Fibroblast of skin of abdomen (primary cell): ENCODE data around the gene ADAMTS19.
A peak's percentile ranks its signal among the peaks of the same experiment; 100 is the strongest.
"Not testable (repeated sequence)": the region's sequence is repeated elsewhere in the genome, so short reads cannot be mapped to it uniquely, and the experiment has no call there.

Experiments
- DNase-seq: peaks from one replicate; pipeline ENCODE4 v3.0.0-alpha.2; 2013

Gene ADAMTS19

DNA sequence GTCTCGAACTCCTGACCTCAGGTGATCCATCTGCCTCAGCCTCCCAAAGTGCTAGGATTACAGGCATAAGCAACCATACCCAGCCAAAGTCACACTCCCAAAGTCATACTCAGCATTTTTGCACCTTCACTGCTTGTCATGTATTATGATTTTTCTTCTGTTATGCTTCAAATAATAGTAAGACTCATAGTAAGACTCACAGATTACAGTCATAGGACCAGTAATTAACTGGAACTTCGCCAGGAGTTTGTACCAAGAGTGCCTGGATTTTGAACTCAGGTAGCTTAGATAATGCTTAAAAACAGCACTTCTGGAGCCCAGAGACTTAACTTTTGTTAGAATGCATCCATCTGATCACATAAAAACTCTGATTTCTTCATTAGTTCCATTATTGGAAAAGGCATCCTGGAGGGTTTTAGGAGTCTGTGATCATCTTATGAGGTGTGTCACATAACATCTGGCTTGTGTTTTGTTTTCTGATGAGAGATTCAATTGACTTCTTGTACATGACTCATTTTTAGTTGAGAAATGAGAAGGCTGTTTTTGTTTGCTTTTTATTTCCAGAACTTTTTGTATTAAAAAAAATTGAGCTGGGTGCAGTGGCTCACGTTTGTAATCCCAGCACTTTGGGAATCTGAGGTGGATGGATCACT, 131.5 kb downstream of the ADAMTS19 start:
- peak; percentile 1 for DNase-seq

DNA sequence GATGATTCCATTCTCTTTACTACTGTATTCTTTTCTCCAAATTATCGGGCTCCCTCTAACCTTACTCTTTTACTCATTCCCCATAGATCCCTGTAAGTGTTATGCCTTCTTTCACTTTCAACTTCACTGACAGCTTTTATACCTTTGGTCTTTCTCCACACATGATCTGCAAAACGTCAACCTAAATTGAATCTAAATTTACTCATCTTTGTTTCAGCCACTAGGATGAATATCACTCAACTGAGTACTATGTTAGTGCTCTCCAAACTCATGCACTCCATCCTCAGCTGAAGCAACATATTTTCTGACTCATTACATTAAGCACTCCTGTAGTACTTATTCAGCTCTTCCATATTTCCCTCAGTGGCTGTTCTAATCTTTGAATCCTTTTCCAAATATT, 133.4 kb downstream of the ADAMTS19 start:
- DNase-seq, result peak; percentile 8

- no peak for DNase-seq
These were observed 141.5 kb downstream of the ADAMTS19 start for GRCh38 chr5:129601576-129601975.

DNA sequence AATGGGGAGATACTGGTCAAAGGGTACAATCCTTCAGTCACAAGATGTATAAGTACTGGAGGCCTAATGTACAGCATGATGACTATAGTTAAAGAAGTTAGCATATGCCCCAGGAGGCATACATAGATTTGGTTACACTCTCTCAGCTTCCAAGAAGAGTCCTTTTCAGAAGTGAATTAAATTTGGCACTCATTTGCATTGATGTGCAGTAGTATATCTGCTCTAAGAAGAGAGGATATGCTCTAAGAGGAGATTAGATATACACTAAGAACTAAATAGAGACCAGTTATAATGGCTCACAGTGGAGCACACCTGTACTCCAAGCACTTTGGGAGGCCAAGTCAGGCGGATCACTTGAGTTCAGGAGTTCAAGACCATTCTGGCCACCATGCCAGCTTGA, 148.3 kb downstream of the ADAMTS19 start:
- DNase-seq, result no peak

DNA sequence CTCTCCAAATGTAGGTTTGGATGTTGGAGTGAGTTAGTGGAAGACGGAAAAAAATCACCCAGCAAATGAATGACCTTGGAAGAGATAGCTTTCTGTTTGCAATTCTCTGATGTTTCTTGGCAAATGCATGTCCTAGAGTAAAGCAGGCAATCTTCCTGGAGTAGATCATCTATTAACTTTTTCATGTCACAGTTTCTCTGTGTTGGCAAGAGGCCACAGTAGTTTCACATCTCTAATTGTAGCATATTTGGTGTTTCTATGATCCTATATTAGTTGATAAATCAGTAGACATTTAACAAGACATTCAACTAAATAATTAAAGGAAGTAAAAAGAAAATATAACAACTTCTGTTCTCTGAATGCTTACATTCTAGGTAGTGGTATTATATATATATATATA, 149.6 kb downstream of the ADAMTS19 start:
- no peak for DNase-seq

DNA sequence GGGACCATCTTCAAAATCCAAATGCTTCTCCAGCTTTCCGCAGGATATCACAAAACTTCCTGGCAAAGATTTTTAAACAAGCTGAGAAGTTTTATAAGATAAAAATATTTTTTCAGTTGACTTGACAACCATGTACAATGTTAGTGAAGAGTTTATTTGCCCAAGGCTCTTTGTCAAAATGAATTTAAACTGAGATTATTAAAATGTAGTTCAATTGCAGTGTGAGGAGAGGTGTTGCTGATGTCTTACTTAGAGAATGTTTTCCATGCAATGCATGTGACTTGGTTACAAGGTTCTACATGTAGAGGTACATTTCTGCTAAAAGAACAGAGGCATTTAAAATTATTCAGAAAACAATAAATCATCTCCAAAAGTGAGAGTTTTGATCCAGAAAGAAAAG, 156.4 kb downstream of the ADAMTS19 start:
- no peak for DNase-seq

DNA sequence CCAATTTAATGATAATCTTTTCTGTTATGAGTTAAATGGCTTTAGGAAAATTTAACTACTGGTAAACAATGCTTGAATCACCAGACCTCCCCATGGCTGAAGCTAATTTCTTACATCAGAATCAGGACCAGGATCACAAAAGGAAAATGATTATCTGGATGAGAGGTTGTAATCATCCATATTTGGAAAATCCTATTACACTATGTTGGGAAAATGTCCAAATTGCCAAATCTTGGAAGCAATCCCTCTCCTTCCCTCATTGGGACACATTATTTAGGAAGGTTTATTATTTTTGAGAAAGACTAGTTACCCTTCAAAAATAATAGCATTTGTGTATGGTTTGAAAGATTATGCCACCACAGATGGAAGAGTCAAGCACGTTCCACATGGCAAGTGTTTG, 157.1 kb downstream of the ADAMTS19 start:
- no peak for DNase-seq

DNA sequence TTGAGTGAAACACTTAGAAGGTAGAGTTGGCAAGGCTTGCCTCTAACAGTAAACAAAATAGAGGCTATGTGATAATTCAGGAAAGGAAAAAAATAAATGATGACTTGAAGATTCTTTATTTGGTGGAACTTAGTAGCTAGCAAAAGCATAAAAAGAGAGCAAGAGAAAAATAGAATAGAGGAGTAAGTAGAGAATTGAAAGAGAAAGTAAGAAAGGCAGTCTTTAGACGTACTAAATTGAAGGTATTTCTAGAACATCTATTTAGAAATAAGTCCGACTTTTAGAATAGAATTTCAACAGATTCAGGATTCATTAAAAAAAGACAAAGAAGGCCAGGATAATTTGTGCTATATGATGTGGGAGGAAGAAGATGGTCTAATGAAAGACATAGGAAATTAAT, 159.7 kb downstream of the ADAMTS19 start:
- no peak for DNase-seq

- no peak for DNase-seq
These were observed 162.4 kb downstream of the ADAMTS19 start for GRCh38 chr5:129622531-129622930.

- DNase-seq, result no peak
These were observed 169.5 kb downstream of the ADAMTS19 start for GRCh38 chr5:129629575-129629974.

DNA sequence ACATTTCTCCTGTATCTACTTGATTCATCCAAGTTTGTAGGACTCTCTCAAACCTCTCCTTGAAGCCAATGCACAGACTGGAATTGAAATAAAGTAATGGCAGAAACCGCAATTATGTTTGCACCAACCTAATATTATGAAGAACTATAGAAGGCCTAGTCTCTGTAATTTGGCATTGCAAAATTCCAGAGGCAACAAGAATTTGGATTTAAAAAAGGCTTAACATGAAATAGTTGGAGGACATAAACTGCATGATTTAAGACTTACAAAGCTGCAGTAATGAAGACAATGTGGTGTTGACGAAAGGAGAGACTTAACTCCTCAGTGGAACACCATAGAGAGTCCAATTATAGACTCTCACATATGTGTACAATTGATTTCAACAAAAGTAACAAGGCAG, 170.0 kb downstream of the ADAMTS19 start:
- DNase-seq, result peak; percentile 60

DNA sequence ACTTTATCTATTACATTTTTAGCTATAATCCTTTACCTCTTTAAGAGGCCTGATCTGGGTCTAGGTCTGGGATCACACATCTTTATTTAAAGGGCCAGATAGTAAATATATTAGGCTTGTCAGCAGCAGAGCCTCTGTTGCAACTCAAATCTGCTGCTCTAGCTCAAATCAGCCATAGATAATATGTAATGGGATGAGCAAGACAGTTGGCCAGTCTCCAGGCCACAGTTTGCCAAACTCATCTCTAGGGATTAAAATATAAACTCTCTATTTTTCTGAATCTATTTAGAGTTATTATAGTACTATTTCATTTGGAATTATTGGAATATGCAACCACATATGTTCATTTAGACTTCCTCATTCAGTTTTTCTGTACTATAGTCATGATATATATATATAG, 171.9 kb downstream of the ADAMTS19 start:
- DNase-seq, result peak; percentile 64

DNA sequence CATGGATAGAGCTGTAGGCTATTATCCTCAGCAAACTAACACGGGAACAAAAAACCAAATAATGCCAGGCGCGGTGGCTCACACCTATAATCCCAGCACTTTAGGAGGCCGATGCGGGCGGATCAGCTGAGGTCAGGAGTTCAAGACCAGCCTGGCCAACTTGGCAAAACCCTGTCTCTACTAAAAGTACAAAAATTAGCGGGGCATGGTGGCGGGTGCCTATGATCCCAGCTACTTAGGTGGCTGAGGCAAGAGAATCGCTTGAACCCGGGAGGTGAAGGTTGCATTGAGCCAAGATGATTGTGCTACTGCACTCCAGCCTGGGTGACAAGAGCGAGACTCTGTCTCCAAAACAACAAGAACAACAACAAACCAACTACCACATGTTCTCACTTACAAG, 177.4 kb downstream of the ADAMTS19 start:
- DNase-seq, result not testable (repeated sequence)

DNA sequence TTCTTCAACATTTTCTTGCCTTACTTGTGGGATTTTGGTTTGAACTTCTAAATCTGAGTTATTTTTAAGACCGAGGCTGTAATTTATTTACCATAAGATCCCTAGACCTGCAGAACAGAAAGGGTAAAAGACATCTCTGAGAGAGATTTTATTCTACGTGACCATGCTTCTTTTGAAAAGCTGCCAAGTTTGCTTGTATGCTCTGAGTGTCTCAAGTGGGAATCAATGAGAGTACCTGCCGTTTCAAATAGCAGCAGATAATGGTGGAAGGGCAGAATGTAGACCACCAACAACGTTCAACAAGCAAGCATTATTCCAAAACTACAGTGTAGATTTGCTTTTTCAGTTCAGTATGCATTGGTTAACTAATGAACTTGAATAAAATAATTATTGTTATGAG, 179.2 kb downstream of the ADAMTS19 start:
- no peak for DNase-seq

- no peak for DNase-seq
These were observed 192.4 kb downstream of the ADAMTS19 start for GRCh38 chr5:129652349-129653056.

DNA sequence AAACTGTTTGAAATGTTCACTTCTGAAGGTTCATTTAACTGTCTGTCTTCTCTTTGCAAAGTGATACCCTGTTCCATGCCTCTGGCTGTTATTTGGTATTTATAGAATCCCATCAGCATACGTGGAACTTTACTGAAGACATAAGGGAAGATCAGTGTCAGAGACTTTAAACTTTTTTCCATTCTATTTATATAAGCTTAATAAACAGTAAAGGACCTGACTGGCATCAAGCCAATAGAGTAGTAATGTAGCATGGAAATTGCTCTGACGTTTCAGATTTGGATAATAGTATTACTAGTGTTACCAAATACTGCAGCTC, 192.9 kb downstream of the ADAMTS19 start:
- no peak for DNase-seq

- DNase-seq, result no peak
These were observed 193.3 kb downstream of the ADAMTS19 start for GRCh38 chr5:129653442-129653841.

- DNase-seq, result no peak
These were observed 196.9 kb downstream of the ADAMTS19 start for GRCh38 chr5:129656952-129657351.

DNA sequence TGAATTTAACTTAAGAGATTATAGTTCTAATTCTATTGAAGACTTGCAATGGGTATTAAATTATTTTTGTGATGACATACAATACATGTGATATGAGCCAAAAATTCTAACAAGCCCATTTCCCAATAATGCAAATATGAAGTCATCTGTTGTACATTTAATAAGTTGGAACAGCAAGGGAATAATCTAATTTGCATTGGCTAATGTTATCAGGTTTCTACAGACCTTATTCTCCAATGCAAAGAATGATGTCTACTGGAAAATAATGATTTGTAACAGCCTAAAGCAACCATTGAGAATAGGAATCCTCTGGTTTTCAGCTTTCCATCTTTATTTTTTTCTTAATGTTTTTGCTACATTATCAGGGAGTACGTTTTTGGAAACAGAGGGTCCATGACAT, 198.7 kb downstream of the ADAMTS19 start:
- DNase-seq, result no peak

- DNase-seq, result no peak
These were observed 201.4 kb downstream of the ADAMTS19 start for GRCh38 chr5:129661366-129662035.

- peak; percentile 46 for DNase-seq
These were observed 204.3 kb downstream of the ADAMTS19 start for GRCh38 chr5:129664336-129664937.

GRCh38 chr5:129670957-129671500, 210.9 kb downstream of the ADAMTS19 start:
- peak; percentile 81 for DNase-seq

- no peak for DNase-seq
These were observed 211.9 kb downstream of the ADAMTS19 start for GRCh38 chr5:129672006-129672405.
